ENCODE results near the gene UNC5A.

Gene UNC5A

DNA sequence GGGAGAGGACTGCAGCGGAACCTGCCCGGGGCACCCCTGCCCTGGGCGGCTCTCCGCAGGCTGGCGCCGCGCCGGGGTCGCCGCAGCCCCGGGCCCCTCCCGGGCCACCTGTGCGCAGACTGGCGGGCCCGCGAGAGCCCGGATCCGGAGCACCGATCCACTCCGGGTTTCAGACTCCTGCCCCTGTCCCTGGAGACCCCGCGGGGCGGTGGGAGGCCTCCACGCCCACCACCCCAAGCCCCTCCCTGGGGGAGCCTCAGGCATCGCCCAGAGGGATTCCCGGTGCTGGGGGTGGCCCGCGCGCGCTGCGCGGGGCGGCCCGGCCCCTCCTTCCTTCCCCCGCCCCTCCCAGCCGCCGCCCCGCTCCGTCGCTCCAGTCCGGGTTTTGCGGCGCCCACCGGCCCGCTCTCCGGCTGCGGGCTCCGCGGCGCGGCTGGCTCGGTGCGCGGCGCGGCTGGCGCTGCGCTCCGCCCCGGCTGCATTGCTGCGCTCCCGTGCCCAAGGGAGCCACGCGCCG is at the start of gene UNC5A:
Gene UNC5A, plus strand, starts transcription at position 479 of the 517 bp plus-strand sequence. CDS start 192 bp downstream, outside the sequence.
- Histone ChIP-seq H3K4me3 (peak within 1 kb of the TSS; percentile 73), H3K9me3 (ENCODE audit: low read depth, low read length) (no peaks in the 10 kb centered on the region), H3K36me3 (ENCODE audit: insufficient read depth, low read length) (no peaks in the 10 kb centered on the region), H3K9ac (ENCODE audit: insufficient read length) (no peak within 1 kb of the TSS), H3K27ac (no peak within 1 kb of the TSS)
- no peak for TF ChIP-seq POLR2AphosphoS5 (IDR thresholded peaks at IDR 0.05; ENCODE audit: borderline replicate concordance, low read depth, low read length)
- TF ChIP-seq EZH2 (IDR thresholded peaks at IDR 0.05), result no peak
- TF ChIP-seq FOXP2 (optimal IDR thresholded peaks at IDR 0.05; ENCODE audit: control extremely low read depth, extremely low read length, insufficient read depth), result no peak
- no peak for DNase-seq (ENCODE audit: low read depth, low spot score)

DNA sequence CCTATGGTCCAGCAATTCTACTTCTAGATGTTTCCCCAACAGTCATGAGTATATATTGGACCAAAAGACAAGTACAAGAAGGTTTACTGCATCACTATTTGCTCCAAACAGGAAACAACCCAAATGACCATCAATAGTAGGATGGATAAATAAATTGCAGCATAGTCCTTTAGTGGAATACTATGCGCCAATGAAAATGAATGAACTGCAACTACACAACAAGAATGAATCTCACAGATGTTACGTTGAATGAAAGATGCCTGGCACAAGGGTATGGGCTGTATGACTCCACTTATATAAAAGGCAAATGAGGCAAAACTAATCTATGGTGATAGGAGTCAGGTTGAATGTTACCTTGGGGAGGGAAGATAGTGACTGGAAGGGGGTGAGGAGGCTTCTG is 48.6 kb upstream of the UNC5A start:
- Histone ChIP-seq H3K27ac (no peak overlapping the region), H3K36me3 (ENCODE audit: insufficient read depth, low read length) (no peaks in the 10 kb centered on the region), H3K4me3 (no peak overlapping the region), H3K9me3 (ENCODE audit: low read depth, low read length) (no peaks in the 10 kb centered on the region), H3K9ac (ENCODE audit: insufficient read length) (no peak overlapping the region)
- DNase-seq (ENCODE audit: low read depth, low spot score), result no peak
- no peak for TF ChIP-seq POLR2AphosphoS5 (IDR thresholded peaks at IDR 0.05; ENCODE audit: borderline replicate concordance, low read depth, low read length)
- TF ChIP-seq FOXP2 (optimal IDR thresholded peaks at IDR 0.05; ENCODE audit: control extremely low read depth, extremely low read length, insufficient read depth), result no peak
- no peak for TF ChIP-seq EZH2 (IDR thresholded peaks at IDR 0.05)

DNA sequence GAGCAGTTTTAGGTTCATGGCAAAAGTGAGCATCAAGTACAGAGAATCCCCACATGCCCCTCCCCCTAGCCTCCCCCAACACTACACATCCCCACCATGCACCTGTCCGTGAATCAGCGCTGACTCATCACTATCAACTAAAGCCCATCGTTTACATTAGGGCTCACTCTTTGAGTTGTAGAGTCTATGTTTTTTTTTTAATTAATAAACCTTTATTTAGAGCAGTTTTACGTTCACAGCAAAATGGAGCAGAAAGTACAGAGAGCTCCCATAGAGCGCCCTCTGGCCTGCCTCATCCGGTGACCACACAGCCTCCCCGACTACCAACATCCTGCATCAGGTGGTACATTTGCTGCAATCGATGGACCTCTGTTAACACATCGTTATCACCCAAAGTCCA is 47.9 kb upstream of the UNC5A start:
- no peaks in the 10 kb centered on the region for H3K36me3 ChIP-seq (ENCODE audit: insufficient read depth, low read length)
- no peak overlapping the region for H3K4me3 ChIP-seq
- no peak overlapping the region for H3K9ac ChIP-seq (ENCODE audit: insufficient read length)
- no peaks in the 10 kb centered on the region for H3K9me3 ChIP-seq (ENCODE audit: low read depth, low read length)
- TF ChIP-seq EZH2 (IDR thresholded peaks at IDR 0.05), result no peak
- TF ChIP-seq FOXP2 (optimal IDR thresholded peaks at IDR 0.05; ENCODE audit: control extremely low read depth, extremely low read length, insufficient read depth), result no peak
- TF ChIP-seq POLR2AphosphoS5 (IDR thresholded peaks at IDR 0.05; ENCODE audit: borderline replicate concordance, low read depth, low read length), result no peak
- DNase-seq (ENCODE audit: low read depth, low spot score), result no peak
- no peak overlapping the region for H3K27ac ChIP-seq

DNA sequence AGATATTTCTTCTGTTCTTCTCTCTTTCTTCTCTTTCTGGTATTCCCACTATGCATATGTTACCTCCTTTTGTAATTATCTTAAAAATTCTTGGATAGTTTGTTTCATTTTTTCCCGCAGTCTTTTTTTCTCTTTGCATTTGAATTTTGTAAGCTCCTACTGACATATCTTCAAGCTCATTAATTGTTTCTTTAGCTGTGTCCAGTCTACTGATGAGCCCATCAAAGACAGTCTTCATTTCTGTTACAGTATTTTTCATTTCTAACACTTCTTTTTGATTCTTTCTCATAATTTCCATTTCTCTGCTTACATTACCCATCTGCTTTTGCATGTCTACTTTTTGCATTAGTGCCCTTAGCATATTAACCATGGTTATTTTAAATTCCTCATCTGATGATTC is 44.7 kb upstream of the UNC5A start:
- H3K4me3 ChIP-seq, result no peak overlapping the region
- no peak overlapping the region for H3K27ac ChIP-seq
- H3K36me3 ChIP-seq (ENCODE audit: insufficient read depth, low read length), result no peaks in the 10 kb centered on the region
- no peaks in the 10 kb centered on the region for H3K9me3 ChIP-seq (ENCODE audit: low read depth, low read length)
- TF ChIP-seq FOXP2 (optimal IDR thresholded peaks at IDR 0.05; ENCODE audit: control extremely low read depth, extremely low read length, insufficient read depth) (no peak), EZH2 (IDR thresholded peaks at IDR 0.05) (no peak), POLR2AphosphoS5 (IDR thresholded peaks at IDR 0.05; ENCODE audit: borderline replicate concordance, low read depth, low read length) (no peak)
- DNase-seq (ENCODE audit: low read depth, low spot score), result no peak
- H3K9ac ChIP-seq (ENCODE audit: insufficient read length), result no peak overlapping the region

DNA sequence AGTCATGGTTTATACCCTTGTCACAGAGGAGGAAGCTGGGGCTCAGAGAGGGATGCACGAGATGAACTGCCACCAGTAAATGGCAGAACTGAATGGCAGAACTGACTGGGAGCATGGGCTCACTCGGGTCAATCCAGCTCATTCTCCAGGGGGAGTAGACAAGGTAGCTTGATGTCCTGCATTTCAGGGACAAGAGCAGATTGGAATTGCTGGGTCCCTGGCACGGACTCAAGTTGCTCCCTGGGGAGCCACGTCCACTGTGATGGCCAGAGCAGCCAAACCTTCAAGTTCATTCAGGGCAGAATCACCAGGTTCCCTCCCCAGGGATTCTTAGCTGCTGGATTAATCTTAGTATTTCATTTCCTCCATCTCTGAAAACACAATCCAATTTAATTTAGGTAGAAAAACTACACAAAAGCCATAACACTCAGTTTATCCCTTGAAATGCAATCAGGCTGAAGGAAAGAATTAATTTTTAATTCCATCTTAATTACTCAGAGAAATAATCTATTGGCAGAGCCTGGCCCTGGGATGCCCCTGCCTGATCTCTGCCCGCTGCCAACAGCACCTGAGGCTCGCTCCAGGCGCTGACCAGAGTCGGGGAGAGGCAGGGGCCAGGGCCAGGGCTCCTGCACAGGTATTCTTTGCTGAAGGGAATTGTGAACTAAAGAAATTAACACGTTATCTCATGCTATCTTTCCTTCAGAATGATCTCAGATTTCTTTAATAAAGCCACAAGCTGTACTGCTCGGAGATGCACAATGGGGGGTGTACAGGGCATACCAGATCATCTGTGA is 42.0 kb upstream of the UNC5A start:
- H3K36me3 ChIP-seq (ENCODE audit: insufficient read depth, low read length), result no peaks in the 10 kb centered on the region
- no peak overlapping the region for H3K4me3 ChIP-seq
- no peaks in the 10 kb centered on the region for H3K9me3 ChIP-seq (ENCODE audit: low read depth, low read length)
- no peak overlapping the region for H3K27ac ChIP-seq
- H3K9ac ChIP-seq (ENCODE audit: insufficient read length), result no peak overlapping the region
- DNase-seq (ENCODE audit: low read depth, low spot score), result no peak
- TF ChIP-seq FOXP2 (optimal IDR thresholded peaks at IDR 0.05; ENCODE audit: control extremely low read depth, extremely low read length, insufficient read depth), result no peak
- TF ChIP-seq EZH2 (IDR thresholded peaks at IDR 0.05), result no peak
- TF ChIP-seq POLR2AphosphoS5 (IDR thresholded peaks at IDR 0.05; ENCODE audit: borderline replicate concordance, low read depth, low read length), result no peak

DNA sequence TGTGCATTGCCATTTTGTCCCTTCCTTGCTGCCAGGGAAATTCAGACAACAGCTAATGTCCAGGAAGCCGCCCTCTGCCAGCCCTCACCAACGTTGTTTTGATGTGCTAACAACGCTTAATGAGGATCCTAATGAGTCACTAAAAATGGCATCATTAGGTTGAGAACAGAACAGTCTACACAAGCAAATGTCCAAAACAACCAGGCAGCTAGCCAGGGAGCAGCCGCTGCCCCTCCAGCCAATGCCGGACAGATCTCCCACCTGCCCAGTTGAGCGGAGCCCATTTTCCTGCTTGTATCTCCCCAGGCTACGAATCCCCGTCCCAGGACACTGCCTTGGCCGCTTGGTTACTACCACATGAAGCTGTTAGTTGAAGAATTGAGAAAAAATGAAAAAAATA is 40.4 kb upstream of the UNC5A start:
- Histone ChIP-seq H3K36me3 (ENCODE audit: insufficient read depth, low read length) (no peaks in the 10 kb centered on the region), H3K27ac (no peak overlapping the region), H3K4me3 (no peak overlapping the region), H3K9me3 (ENCODE audit: low read depth, low read length) (no peaks in the 10 kb centered on the region), H3K9ac (ENCODE audit: insufficient read length) (no peak overlapping the region)
- TF ChIP-seq FOXP2 (optimal IDR thresholded peaks at IDR 0.05; ENCODE audit: control extremely low read depth, extremely low read length, insufficient read depth), result no peak
- TF ChIP-seq POLR2AphosphoS5 (IDR thresholded peaks at IDR 0.05; ENCODE audit: borderline replicate concordance, low read depth, low read length), result no peak
- TF ChIP-seq EZH2 (IDR thresholded peaks at IDR 0.05), result no peak
- DNase-seq (ENCODE audit: low read depth, low spot score), result no peak

DNA sequence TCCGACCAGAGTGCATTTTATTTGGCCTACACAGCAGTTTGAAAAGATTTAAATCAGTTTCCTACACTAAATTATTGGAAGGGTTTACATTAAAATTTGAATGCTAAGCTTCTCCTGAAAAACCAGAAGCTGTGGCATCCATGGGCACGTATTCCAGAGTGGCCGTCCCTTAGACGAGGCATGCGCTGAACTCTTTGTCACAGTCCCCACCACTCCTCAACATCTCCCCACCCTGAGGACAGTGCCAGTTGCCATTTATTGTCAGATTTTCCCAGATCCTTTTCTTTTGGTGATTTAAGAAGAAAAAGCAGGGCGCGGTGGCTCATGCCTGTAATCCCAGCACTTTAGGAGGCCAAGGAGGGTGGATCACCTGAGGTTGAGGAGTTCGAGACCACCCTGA is 39.9 kb upstream of the UNC5A start:
- Histone ChIP-seq H3K9ac (ENCODE audit: insufficient read length) (no peak overlapping the region), H3K27ac (no peak overlapping the region), H3K9me3 (ENCODE audit: low read depth, low read length) (no peaks in the 10 kb centered on the region), H3K4me3 (no peak overlapping the region), H3K36me3 (ENCODE audit: insufficient read depth, low read length) (no peaks in the 10 kb centered on the region)
- TF ChIP-seq EZH2 (IDR thresholded peaks at IDR 0.05), result no peak
- no peak for TF ChIP-seq POLR2AphosphoS5 (IDR thresholded peaks at IDR 0.05; ENCODE audit: borderline replicate concordance, low read depth, low read length)
- no peak for TF ChIP-seq FOXP2 (optimal IDR thresholded peaks at IDR 0.05; ENCODE audit: control extremely low read depth, extremely low read length, insufficient read depth)
- no peak for DNase-seq (ENCODE audit: low read depth, low spot score)

DNA sequence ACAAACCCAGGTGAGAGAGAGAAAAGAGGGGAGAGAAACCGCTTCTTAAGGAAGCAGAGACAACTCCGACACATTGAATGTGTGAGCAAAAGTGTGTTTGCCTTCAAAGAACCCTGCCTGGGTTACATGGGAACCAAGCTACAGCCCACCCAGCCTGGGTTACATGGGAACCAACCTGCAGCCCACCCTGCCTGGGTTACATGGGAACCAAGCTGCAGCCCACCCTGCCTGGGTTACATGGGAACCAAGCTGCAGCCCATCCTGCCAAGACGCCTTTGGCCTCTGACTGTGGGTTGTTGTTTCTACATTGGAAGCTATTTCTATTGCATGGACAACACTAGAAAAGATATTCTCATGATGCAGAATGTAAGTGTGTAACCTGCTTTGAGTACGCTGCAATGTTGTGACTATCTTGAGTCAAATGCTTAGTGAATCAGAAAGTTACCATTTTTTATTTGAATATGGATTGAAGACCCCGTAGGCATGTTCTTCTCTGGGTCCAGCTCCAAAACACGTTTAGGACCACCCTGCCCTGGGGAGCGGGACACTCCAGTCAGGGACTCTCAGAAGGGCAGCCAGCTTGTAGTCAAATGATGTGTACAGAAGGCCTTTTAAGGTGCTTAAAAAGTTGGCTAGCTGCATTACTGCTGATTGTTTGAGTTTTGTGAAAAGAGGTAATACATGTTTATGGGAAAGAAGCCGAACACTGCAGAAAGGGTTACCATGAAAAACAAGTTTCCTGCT is 39.1 kb upstream of the UNC5A start:
- Histone ChIP-seq H3K36me3 (ENCODE audit: insufficient read depth, low read length) (no peaks in the 10 kb centered on the region), H3K9ac (ENCODE audit: insufficient read length) (no peak overlapping the region), H3K4me3 (no peak overlapping the region), H3K9me3 (ENCODE audit: low read depth, low read length) (no peaks in the 10 kb centered on the region), H3K27ac (no peak overlapping the region)
- TF ChIP-seq POLR2AphosphoS5 (IDR thresholded peaks at IDR 0.05; ENCODE audit: borderline replicate concordance, low read depth, low read length), result no peak
- no peak for TF ChIP-seq FOXP2 (optimal IDR thresholded peaks at IDR 0.05; ENCODE audit: control extremely low read depth, extremely low read length, insufficient read depth)
- no peak for TF ChIP-seq EZH2 (IDR thresholded peaks at IDR 0.05)
- no peak for DNase-seq (ENCODE audit: low read depth, low spot score)

Data from SK-N-MC (cell line).